ENCODE measurements around the gene MEP1B. TPM values are rescaled to one million over a fixed set of nuclear protein-coding genes. Genes with fewer than 3 reads are reported as not detected.

Gene MEP1B
- total and polyA plus RNA-seq, 2 experiments from 2014 or later = not detected

DNA sequence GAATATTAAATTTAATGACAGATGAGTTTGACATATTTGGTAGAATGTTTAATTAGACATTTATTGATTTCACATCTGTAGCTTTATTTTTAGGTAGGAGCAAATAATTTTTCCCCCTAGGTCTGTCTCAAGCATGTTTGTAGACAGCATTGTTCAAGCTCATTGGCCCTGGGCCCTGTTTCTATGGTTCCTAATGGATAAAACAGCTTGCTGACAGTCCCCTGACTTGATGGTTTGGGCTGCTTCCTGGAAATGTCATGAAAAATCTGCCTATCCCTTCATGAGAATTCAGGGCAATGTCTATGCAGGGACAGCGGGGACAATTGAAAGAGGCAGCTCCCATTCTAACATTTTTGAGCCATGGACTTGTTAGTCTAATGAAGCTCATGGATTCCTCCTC is 14.6 kb upstream of the MEP1B start:
- no peak for ATAC-seq
- no peaks in the 10 kb centered on the region for H3K4me1 Mint-ChIP-seq
- no peaks in the 10 kb centered on the region for H3K27me3 ChIP-seq (ENCODE audit: insufficient read depth)

More for the DNA sequence above, 14.6 kb upstream of the MEP1B start:
- no peak overlapping the region for H3K27ac Mint-ChIP-seq
- no peaks in the 10 kb centered on the region for H3K9me3 Mint-ChIP-seq
- no peaks in the 10 kb centered on the region for H3F3A ChIP-seq (replicated peaks; ENCODE audit: low read depth)
- H4K20me1 ChIP-seq (replicated peaks; ENCODE audit: insufficient read depth) = no peaks in the 10 kb centered on the region
- no peak overlapping the region for H3K4me3 Mint-ChIP-seq
- no peak for DNase-seq (ENCODE audit: low spot score)
- H3K36me3 Mint-ChIP-seq (ENCODE audit: low read depth) = no peaks in the 10 kb centered on the region
- H3K4me3 ChIP-seq = no peak overlapping the region
- H3K9me2 ChIP-seq (ENCODE audit: insufficient read depth) = no peaks in the 10 kb centered on the region
- TF ChIP-seq ZNF114 (CRISPR knock-in tag; IDR thresholded peaks at IDR 0.05) = no peak
- no peak for TF ChIP-seq CTCF (conservative IDR thresholded peaks at IDR 0.05; ENCODE audit: low read depth in 2 of 2)
- TF ChIP-seq POLR2AphosphoS5 (IDR thresholded peaks at IDR 0.05; ENCODE audit: low read depth) = no peak
- TF ChIP-seq JUNB (IDR thresholded peaks at IDR 0.05; ENCODE audit: unreplicated experiment) = no peak
- TF ChIP-seq, protein P1, sequence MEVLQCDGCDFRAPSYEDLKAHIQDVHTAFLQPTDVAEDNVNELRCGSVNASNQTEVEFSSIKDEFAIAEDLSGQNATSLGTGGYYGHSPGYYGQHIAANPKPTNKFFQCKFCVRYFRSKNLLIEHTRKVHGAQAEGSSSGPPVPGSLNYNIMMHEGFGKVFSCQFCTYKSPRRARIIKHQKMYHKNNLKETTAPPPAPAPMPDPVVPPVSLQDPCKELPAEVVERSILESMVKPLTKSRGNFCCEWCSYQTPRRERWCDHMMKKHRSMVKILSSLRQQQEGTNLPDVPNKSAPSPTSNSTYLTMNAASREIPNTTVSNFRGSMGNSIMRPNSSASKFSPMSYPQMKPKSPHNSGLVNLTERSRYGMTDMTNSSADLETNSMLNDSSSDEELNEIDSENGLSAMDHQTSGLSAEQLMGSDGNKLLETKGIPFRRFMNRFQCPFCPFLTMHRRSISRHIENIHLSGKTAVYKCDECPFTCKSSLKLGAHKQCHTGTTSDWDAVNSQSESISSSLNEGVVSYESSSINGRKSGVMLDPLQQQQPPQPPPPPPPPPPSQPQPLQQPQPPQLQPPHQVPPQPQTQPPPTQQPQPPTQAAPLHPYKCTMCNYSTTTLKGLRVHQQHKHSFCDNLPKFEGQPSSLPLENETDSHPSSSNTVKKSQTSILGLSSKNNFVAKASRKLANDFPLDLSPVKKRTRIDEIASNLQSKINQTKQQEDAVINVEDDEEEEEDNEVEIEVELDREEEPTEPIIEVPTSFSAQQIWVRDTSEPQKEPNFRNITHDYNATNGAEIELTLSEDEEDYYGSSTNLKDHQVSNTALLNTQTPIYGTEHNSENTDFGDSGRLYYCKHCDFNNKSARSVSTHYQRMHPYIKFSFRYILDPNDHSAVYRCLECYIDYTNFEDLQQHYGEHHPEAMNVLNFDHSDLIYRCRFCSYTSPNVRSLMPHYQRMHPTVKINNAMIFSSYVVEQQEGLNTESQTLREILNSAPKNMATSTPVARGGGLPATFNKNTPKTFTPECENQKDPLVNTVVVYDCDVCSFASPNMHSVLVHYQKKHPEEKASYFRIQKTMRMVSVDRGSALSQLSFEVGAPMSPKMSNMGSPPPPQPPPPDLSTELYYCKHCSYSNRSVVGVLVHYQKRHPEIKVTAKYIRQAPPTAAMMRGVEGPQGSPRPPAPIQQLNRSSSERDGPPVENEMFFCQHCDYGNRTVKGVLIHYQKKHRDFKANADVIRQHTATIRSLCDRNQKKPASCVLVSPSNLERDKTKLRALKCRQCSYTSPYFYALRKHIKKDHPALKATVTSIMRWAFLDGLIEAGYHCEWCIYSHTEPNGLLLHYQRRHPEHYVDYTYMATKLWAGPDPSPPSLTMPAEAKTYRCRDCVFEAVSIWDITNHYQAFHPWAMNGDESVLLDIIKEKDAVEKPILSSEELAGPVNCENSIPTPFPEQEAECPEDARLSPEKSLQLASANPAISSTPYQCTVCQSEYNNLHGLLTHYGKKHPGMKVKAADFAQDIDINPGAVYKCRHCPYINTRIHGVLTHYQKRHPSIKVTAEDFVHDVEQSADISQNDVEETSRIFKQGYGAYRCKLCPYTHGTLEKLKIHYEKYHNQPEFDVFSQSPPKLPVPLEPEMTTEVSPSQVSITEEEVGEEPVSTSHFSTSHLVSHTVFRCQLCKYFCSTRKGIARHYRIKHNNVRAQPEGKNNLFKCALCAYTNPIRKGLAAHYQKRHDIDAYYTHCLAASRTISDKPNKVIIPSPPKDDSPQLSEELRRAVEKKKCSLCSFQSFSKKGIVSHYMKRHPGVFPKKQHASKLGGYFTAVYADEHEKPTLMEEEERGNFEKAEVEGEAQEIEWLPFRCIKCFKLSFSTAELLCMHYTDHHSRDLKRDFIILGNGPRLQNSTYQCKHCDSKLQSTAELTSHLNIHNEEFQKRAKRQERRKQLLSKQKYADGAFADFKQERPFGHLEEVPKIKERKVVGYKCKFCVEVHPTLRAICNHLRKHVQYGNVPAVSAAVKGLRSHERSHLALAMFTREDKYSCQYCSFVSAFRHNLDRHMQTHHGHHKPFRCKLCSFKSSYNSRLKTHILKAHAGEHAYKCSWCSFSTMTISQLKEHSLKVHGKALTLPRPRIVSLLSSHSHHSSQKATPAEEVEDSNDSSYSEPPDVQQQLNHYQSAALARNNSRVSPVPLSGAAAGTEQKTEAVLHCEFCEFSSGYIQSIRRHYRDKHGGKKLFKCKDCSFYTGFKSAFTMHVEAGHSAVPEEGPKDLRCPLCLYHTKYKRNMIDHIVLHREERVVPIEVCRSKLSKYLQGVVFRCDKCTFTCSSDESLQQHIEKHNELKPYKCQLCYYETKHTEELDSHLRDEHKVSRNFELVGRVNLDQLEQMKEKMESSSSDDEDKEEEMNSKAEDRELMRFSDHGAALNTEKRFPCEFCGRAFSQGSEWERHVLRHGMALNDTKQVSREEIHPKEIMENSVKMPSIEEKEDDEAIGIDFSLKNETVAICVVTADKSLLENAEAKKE (CRISPR knock-in tag; IDR thresholded peaks at IDR 0.05) = no peak
- no peak for TF ChIP-seq EZH2phosphoT487 (IDR thresholded peaks at IDR 0.05; ENCODE audit: unreplicated experiment)
- TF ChIP-seq CREB1 (CRISPR knock-in tag; IDR thresholded peaks at IDR 0.05; ENCODE audit: low read depth) = no peak
- no peak for TF ChIP-seq REST (IDR thresholded peaks at IDR 0.05; ENCODE audit: unreplicated experiment)
- no peak for TF ChIP-seq ETS1 (IDR thresholded peaks at IDR 0.05)
- no peak for TF ChIP-seq ZNF331 (CRISPR knock-in tag; IDR thresholded peaks at IDR 0.05; ENCODE audit: low read depth)
- no peak for TF ChIP-seq EZH2 (IDR thresholded peaks at IDR 0.05; ENCODE audit: low read depth, unreplicated experiment)
- no peak for TF ChIP-seq NANOG (IDR thresholded peaks at IDR 0.05; ENCODE audit: borderline replicate concordance)
- TF ChIP-seq STAT1 (IDR thresholded peaks at IDR 0.05; ENCODE audit: unreplicated experiment) = no peak
- H3K27ac ChIP-seq (ENCODE audit: low read depth) = no peak overlapping the region
- no peaks in the 10 kb centered on the region for H3K36me3 ChIP-seq (ENCODE audit: insufficient read depth)
- peaks cover 5% of the 10 kb centered on the region for H3K27me3 Mint-ChIP-seq (ENCODE audit: insufficient read depth, low read depth, poor library complexity)
- no peaks in the 10 kb centered on the region for H3K79me2 ChIP-seq (replicated peaks; ENCODE audit: insufficient read depth)
- no peaks in the 10 kb centered on the region for H3K4me1 ChIP-seq (ENCODE audit: insufficient read depth)
- H3K4me2 ChIP-seq = no peak overlapping the region
- no peak overlapping the region for H2AFZ ChIP-seq

Measured in GM23338 (cell line).